GM12891 (cell line): ENCODE data around the gene GRK1.
A peak's percentile ranks its signal among the peaks of the same experiment; 100 is the strongest.

Experiments used
- DNase-seq: peaks from one replicate; pipeline ENCODE4 v3.0.0; 2011; ENCODE audit warnings: low spot score; ENCODE audit not compliant: insufficient read length
- FAIRE-seq: peaks from 2 replicates; lab custom pipeline; 2011; peaks lifted over from hg19 to GRCh38; lab: Jason Lieb, UNC
- PAX5 ChIP-seq: IDR thresholded peaks from 2 replicates; pipeline ENCODE4 v1.6.1; 2011; ENCODE audit warnings: low read length, moderate library complexity, mild to moderate bottlenecking; ENCODE audit not compliant: insufficient read depth, severe bottlenecking
- POLR2A ChIP-seq: IDR thresholded peaks from 2 replicates; pipeline ENCODE4 v1.6.1; 2011; ENCODE audit warnings: low read depth, low read length, control low read depth
- POLR2AphosphoS5 ChIP-seq: IDR thresholded peaks from 2 replicates; pipeline ENCODE4 v1.6.1; 2011; ENCODE audit warnings: low read depth, low read length, control low read depth
- POU2F2 ChIP-seq: IDR thresholded peaks from 2 replicates; pipeline ENCODE4 v1.6.1; 2011; ENCODE audit warnings: low read depth, mild to moderate bottlenecking, control low read depth, low read length, moderate library complexity
- SPI1 ChIP-seq: IDR thresholded peaks from 2 replicates; pipeline ENCODE4 v1.6.1; 2011; ENCODE audit warnings: low read depth, low read length, control low read depth
- TAF1 ChIP-seq: IDR thresholded peaks from 2 replicates; pipeline ENCODE4 v1.6.1; 2011; ENCODE audit warnings: low read depth, low read length, control low read depth

The GRK1 gene

DNA sequence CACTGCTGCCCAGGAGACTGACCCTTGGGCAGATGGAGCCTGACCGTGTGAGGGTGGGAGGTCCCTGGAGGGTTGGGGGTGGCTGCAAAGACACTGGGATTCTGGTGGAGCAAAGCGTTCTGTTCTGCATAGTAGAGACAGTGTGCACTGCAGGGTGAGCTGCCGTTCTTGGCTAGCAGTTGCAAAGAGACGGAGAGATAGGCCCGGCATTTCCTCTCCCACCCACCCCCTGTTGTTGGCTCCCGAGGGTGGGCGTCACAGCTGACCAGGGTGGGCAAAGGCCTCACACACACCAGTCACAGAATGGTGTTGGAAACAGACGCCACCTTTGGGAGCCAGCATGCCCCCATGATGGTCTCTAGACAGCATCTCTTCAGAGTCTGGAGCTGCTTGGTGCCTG, 103.4 kb downstream of the GRK1 start:
- DNase-seq = no peak
- no peak for FAIRE-seq
- no peak for TF ChIP-seq POLR2AphosphoS5
- no peak for TF ChIP-seq POU2F2
- no peak for TF ChIP-seq POLR2A
- no peak for TF ChIP-seq TAF1
- TF ChIP-seq SPI1 = no peak
- TF ChIP-seq PAX5 = no peak

DNA sequence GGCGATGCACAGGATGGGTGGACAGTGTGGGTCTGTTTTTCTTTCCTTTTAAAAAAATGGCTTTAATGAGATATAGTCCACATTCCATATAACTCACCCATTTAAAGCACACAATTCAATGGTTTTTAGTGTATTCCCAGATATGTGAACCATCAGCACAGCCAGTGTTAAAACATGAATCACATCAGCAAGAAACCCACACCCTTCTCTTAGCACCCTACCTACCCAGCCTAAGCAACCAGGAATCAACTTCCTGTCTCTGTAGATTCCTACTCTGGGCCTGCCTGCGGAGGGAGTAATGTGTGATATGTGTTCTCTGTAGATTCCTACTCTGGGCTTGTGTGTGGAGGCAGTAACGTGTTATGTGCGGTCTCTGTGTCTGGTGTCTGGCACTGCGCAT, 103.9 kb downstream of the GRK1 start:
- FAIRE-seq (no peak), DNase-seq (no peak)
- no peak for TF ChIP-seq SPI1
- TF ChIP-seq POU2F2 = no peak
- no peak for TF ChIP-seq POLR2AphosphoS5
- TF ChIP-seq PAX5 = no peak
- no peak for TF ChIP-seq POLR2A
- TF ChIP-seq TAF1 = no peak

DNA sequence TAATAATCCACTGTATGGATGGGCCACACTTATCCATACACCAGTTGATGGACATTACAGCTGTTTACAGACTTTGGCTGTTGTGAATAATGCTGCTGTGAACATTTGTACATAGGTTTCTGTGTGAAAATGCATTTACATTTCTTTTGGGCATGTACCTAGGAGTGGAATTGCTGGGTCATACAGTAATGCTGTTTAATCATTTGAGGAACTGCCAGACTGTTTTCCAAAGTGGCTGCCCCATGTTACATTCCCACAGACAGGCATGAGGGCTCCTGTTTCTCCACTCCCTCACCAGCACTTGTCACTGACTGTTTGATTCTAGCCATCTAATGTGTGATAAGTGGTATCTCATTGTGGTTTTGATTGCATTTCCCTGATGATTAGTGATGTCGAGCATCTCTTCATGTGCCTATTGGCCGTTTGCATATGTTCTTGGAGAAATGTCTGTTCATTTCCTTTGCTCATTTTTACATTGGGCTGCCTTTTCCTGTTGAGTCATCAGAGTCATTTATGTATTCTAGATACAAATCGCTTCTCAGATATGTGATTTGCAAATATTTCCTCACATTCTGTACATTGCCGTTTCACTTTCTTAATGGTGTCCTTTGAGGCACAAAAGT, 104.8 kb downstream of the GRK1 start:
- FAIRE-seq (no peak), DNase-seq (no peak)
- TF ChIP-seq POU2F2 = no peak

DNA sequence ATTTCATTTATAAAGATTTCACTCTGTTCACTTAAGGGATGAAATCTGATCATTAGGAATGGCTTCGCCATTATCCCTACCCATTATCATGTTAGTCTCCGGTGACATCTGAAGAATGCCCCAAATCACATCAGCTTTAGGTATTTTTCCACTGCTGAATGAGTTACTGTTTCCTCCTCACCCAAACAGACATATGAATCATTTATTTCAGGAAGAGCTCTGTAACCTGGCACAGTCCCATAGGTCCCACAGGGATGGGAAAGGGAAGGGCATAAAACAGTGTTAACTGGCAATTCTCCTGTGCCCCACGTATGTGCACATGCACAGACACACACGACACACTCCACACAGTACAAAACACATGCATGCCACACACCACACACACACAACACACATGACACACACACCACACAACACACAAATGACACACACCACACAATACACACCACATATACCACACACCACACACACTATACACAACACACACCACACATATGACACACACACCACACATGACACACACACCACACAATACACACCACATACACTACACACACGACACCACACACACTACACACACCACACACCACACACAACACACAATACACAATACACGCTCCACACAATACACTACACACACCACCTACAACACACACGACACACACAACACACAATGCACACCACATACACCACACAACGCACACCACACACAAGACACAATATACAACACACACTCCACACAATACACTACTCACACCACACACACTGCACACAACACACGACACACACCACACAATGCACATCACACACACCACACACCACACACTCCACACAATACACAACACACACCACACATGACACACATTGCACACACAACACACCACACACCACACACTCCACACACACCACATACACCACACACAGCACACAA, 107.4 kb downstream of the GRK1 start:
- FAIRE-seq (peak; percentile 95), DNase-seq (no peak)
- no peak for TF ChIP-seq TAF1
- no peak for TF ChIP-seq POLR2A
- no peak for TF ChIP-seq PAX5
- no peak for TF ChIP-seq SPI1
- TF ChIP-seq POU2F2 = no peak
- no peak for TF ChIP-seq POLR2AphosphoS5

GRCh38 chr13:113775451-113776145, 108.6 kb downstream of the GRK1 start:
- FAIRE-seq (no peak), DNase-seq (no peak)
- no peak for TF ChIP-seq PAX5
- TF ChIP-seq POLR2AphosphoS5 = no peak
- TF ChIP-seq POU2F2 = no peak
- TF ChIP-seq SPI1 = no peak
- no peak for TF ChIP-seq POLR2A
- no peak for TF ChIP-seq TAF1

- TF ChIP-seq POLR2A = no peak
- TF ChIP-seq POU2F2 = no peak
- TF ChIP-seq PAX5 = no peak
- no peak for TF ChIP-seq SPI1
- TF ChIP-seq TAF1 = no peak
- no peak for TF ChIP-seq POLR2AphosphoS5
- no peak for DNase-seq
- no peak for FAIRE-seq
These were observed 109.5 kb downstream of the GRK1 start for GRCh38 chr13:113776231-113777125.

- FAIRE-seq (no peak), DNase-seq (no peak)
- TF ChIP-seq POLR2A (no peak), TAF1 (no peak), PAX5 (no peak), POU2F2 (no peak), SPI1 (no peak), POLR2AphosphoS5 (no peak)
These were observed 110.6 kb downstream of the GRK1 start for GRCh38 chr13:113777311-113778260.

- DNase-seq (no peak), FAIRE-seq (no peak)
- no peak for TF ChIP-seq PAX5
- TF ChIP-seq SPI1 = no peak
- no peak for TF ChIP-seq POU2F2
- TF ChIP-seq TAF1 = no peak
- no peak for TF ChIP-seq POLR2AphosphoS5
- no peak for TF ChIP-seq POLR2A
These were observed 114.6 kb downstream of the GRK1 start for GRCh38 chr13:113781571-113781970.

DNA sequence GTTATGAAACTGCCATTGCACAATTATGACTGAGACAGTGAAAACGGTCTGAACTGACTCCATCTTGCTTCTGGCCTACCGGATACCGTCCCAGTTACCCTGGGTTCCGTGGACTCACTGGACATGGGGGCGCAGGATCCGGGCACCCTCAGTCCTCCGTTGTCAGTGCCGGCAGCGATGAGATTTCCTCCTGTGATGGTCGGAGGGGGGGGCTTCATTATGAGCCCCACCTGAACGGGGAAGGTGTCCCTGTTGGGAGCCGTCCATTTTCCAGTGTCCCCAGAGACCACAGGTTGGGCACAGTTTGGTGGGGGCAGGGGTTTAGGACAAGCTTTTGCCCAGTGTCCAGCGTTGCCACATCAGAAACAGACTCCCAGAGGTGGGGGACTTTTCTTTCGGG, 115.5 kb downstream of the GRK1 start:
- no peak for TF ChIP-seq POU2F2
- no peak for TF ChIP-seq POLR2AphosphoS5
- TF ChIP-seq TAF1 = no peak
- TF ChIP-seq SPI1 = no peak
- TF ChIP-seq PAX5 = no peak
- no peak for TF ChIP-seq POLR2A
- FAIRE-seq (no peak), DNase-seq (no peak)
